Measurements from ENCODE around the gene CYP4F8. TPM values are rescaled to one million over a fixed set of nuclear protein-coding genes. Genes with fewer than 3 reads are reported as not detected.

Gene CYP4F8
- total RNA-seq, 1 experiment from 2014 or later = not detected

- H3K79me2 ChIP-seq (ENCODE audit: insufficient read depth, low read length) = no peaks in the 10 kb centered on the region
- H3T11ph ChIP-seq (ENCODE audit: low read length) = no peak overlapping the region
- H2BK20ac ChIP-seq (ENCODE audit: low read depth, low read length, poor library complexity, severe bottlenecking) = no peak overlapping the region
- H3K27ac Mint-ChIP-seq = no peak overlapping the region
- H3K4me3 Mint-ChIP-seq = no peak overlapping the region
- H2BK12ac ChIP-seq (ENCODE audit: insufficient read length, low read depth, low read length) = no peak overlapping the region
- H3K4me1 Mint-ChIP-seq = no peaks in the 10 kb centered on the region
- H2BK5ac ChIP-seq (ENCODE audit: insufficient read length, low read length) = no peak overlapping the region
- no peak overlapping the region for H2AK5ac ChIP-seq (ENCODE audit: insufficient read length, low read length)
- H3K23ac ChIP-seq (ENCODE audit: insufficient read length, low read depth, low read length) = no peak overlapping the region
- H3K4me2 ChIP-seq (ENCODE audit: insufficient read depth, insufficient read length, low read length) = no peak overlapping the region
- no peak overlapping the region for H3K56ac ChIP-seq (ENCODE audit: insufficient read length, low read depth, low read length)
- H3K4me1 ChIP-seq (ENCODE audit: insufficient read depth, low read length) = no peaks in the 10 kb centered on the region
- H3K36me3 Mint-ChIP-seq (ENCODE audit: insufficient read depth in 1 of 3, low read depth in 3 of 3) = peaks cover 4 to 16% (median 8%) of the 10 kb centered on the region in 3 experiments; a peak in 6 of 7 replicates
- no peak overlapping the region for H2BK15ac ChIP-seq (ENCODE audit: low read depth, low read length)
- no peak for TF ChIP-seq CTCF (conservative IDR thresholded peaks at IDR 0.05)
- no CpG with 5 or more reads among the region's 12 CpGs for WGBS (ENCODE audit: extremely low coverage, insufficient read length, low lambda C conversion rate)
- H3K9me3 ChIP-seq (ENCODE audit: control insufficient read depth, low read depth, low read length) = peaks cover 9% of the 10 kb centered on the region
- H3K18ac ChIP-seq (ENCODE audit: insufficient read length, low read depth, low read length) = no peak overlapping the region
- H4K20me1 ChIP-seq (ENCODE audit: control insufficient read depth, insufficient read depth, insufficient read length) = no peaks in the 10 kb centered on the region
- no peak overlapping the region for H2AFZ ChIP-seq (ENCODE audit: low read length)
- H4K5ac ChIP-seq (ENCODE audit: insufficient read length, low read depth, low read length) = no peak overlapping the region
- DNase-seq = no peak
- H3K9ac ChIP-seq (ENCODE audit: extremely low read depth, insufficient read length, low read length) = no peak overlapping the region
- no peak overlapping the region for H3K14ac ChIP-seq (ENCODE audit: insufficient read depth, low read length)
- no peaks in the 10 kb centered on the region for H3K79me1 ChIP-seq (ENCODE audit: insufficient read depth, low read depth, low read length, poor library complexity, severe bottlenecking)
- H4K91ac ChIP-seq (ENCODE audit: insufficient read length, low read depth, low read length) = no peak overlapping the region
- peaks cover 53 to 84% of the 10 kb centered on the region in 2 experiments for H3K9me3 Mint-ChIP-seq
- H2BK120ac ChIP-seq (ENCODE audit: low read depth, low read length, poor library complexity, severe bottlenecking) = no peak overlapping the region
- peaks cover 2% of the 10 kb centered on the region; the same call in 1 of the 2 replicates for H3K27me3 Mint-ChIP-seq (ENCODE audit: low read depth)
- H3K27me3 ChIP-seq (ENCODE audit: insufficient read depth, low read length) = no peaks in the 10 kb centered on the region
- H4K8ac ChIP-seq (replicated peaks; ENCODE audit: insufficient read length, low read depth, low read length) = no peak overlapping the region
- H3K4ac ChIP-seq (ENCODE audit: low read depth, low read length) = no peak overlapping the region
- H3K23me2 ChIP-seq (ENCODE audit: insufficient read length, low read depth, low read length, poor library complexity, severe bottlenecking) = no peaks in the 10 kb centered on the region
- no peak overlapping the region for H3K27ac ChIP-seq (ENCODE audit: insufficient read length, low read depth, low read length)
Measured at GRCh38 chr19:15583346-15583745, 31.7 kb upstream of the CYP4F8 start.

Data from H9 (cell line).